GM21360 (cell line): ENCODE measurements around the gene PTGIS.

Experiments
- ATAC-seq: cut with Tn5 transposase; IDR thresholded peaks from one replicate; pipeline ENCODE4 v1.9.1; 2021; ENCODE audit warnings: mild to moderate bottlenecking, moderate library complexity; ENCODE audit not compliant: unreplicated experiment

PTGIS gene

GRCh38 chr20:49532285-49532946 is 35.5 kb downstream of the PTGIS start:
- ATAC-seq, result no peak

- no peak for ATAC-seq
Measured at GRCh38 chr20:49529470-49529869, 38.5 kb downstream of the PTGIS start.

GRCh38 chr20:49526568-49526967 is 41.4 kb downstream of the PTGIS start:
- ATAC-seq, result no peak

GRCh38 chr20:49526056-49526455 is 41.9 kb downstream of the PTGIS start:
- ATAC-seq, result no peak

GRCh38 chr20:49523767-49524360 is 44.1 kb downstream of the PTGIS start:
- no peak for ATAC-seq

GRCh38 chr20:49521356-49521755 is 46.6 kb downstream of the PTGIS start:
- ATAC-seq, result no peak

GRCh38 chr20:49519777-49520359 is 48.1 kb downstream of the PTGIS start:
- ATAC-seq, result no peak

GRCh38 chr20:49519212-49519712 is 48.7 kb downstream of the PTGIS start:
- ATAC-seq, result no peak

- ATAC-seq, result no peak
Measured at GRCh38 chr20:49518576-49518975, 49.4 kb downstream of the PTGIS start.

- ATAC-seq, result no peak
Measured at GRCh38 chr20:49517805-49518100, 50.2 kb downstream of the PTGIS start.

GRCh38 chr20:49516916-49517804 is 50.8 kb downstream of the PTGIS start:
- ATAC-seq, result no peak

GRCh38 chr20:49515586-49515985 is 52.4 kb downstream of the PTGIS start:
- ATAC-seq, result no peak

GRCh38 chr20:49513517-49513916 is 54.4 kb downstream of the PTGIS start:
- ATAC-seq, result no peak

GRCh38 chr20:49513009-49513408 is 54.9 kb downstream of the PTGIS start:
- no peak for ATAC-seq

- no peak for ATAC-seq
Measured at GRCh38 chr20:49511788-49512525, 56.0 kb downstream of the PTGIS start.

GRCh38 chr20:49510562-49511122 is 57.3 kb downstream of the PTGIS start:
- ATAC-seq, result no peak

GRCh38 chr20:49508435-49509199 is 59.3 kb downstream of the PTGIS start:
- no peak for ATAC-seq

- no peak for ATAC-seq
Measured at GRCh38 chr20:49507741-49508434, 60.0 kb downstream of the PTGIS start.

- ATAC-seq, result no peak
Measured at GRCh38 chr20:49505518-49505917, 62.4 kb downstream of the PTGIS start.
